CD1c-positive myeloid dendritic cell (primary cell): ENCODE data around the gene ARHGAP20.

ENCODE experiments used
- DNase-seq: peaks from one replicate; pipeline ENCODE4 v3.0.0-alpha.2; 2016; ENCODE audit errors: extremely low spot score

ARHGAP20 gene

GRCh38 chr11:110711776-110712658, at the start of gene ARHGAP20:
ARHGAP20 (minus strand) TSS chr11:110712437; CDS start chr11:110712231, 206 bp downstream.
- DNase-seq = peak; percentile 66

- no peak for DNase-seq
Observed at GRCh38 chr11:110761991-110762390, 49.8 kb upstream of the ARHGAP20 start.

- DNase-seq = no peak
Observed at GRCh38 chr11:110761131-110761530, 48.9 kb upstream of the ARHGAP20 start.

DNA sequence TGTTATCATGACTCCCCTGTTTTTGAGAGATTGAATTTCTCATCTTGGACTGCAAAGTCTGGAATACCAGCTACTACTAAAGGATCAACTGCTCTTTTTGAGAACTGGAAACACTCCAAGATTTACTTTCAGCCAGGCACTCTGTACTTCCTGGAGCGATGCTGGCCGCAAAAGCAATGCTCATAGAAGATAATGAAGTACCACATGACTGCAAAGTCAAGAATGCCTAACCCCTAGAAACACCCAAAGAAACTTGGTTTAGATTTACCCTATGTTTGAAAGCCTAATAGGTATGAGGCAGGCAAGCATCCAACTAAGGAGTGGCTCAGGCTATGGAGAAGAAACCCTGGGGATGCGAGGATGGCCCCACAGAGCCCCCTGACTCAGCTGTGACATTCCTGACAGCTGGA, 47.7 kb upstream of the ARHGAP20 start:
- DNase-seq = no peak

- DNase-seq = no peak
Observed at GRCh38 chr11:110757962-110758755, 45.9 kb upstream of the ARHGAP20 start.

DNA sequence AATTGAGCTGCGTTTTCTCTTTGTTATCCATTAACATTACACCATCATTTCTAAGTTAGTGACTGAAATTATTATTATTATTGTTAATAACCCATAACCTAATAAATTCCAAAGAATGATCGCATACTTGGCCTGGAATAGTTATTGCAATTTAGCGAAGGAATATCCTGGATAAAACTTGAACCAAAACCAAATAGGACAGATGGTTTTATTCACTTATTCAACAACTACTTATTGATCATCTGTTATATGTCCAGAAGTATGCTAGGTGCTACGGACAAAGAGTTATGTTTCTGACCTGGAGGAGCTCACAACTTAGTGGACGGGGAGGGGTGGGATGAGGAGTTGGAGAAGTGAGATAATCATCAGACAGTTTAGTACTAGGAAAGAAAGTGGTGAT, 44.8 kb upstream of the ARHGAP20 start:
- no peak for DNase-seq

GRCh38 chr11:110755941-110756340, 43.7 kb upstream of the ARHGAP20 start:
- no peak for DNase-seq

GRCh38 chr11:110752890-110753289, 40.7 kb upstream of the ARHGAP20 start:
- DNase-seq = no peak

DNA sequence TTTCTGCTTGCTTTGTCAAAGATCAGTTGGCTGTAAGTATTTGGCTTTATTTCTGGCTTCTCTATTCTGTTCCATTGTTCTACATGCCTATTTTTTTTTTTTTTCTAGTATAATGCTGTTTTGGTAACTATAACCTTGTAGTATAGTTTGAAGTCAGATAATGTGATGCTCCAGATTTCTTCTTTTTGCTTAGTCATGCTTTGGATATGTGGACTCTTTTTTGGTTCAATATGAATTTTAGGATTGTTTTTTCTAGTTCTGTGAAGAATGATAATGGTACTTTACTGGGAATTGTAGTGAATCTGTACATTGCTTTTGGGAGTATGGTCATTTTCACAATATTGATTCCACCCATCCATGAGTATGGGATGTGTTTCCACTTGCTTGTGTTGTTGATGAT, 37.9 kb upstream of the ARHGAP20 start:
- no peak for DNase-seq

- no peak for DNase-seq
Observed at GRCh38 chr11:110747531-110747930, 35.3 kb upstream of the ARHGAP20 start.

DNA sequence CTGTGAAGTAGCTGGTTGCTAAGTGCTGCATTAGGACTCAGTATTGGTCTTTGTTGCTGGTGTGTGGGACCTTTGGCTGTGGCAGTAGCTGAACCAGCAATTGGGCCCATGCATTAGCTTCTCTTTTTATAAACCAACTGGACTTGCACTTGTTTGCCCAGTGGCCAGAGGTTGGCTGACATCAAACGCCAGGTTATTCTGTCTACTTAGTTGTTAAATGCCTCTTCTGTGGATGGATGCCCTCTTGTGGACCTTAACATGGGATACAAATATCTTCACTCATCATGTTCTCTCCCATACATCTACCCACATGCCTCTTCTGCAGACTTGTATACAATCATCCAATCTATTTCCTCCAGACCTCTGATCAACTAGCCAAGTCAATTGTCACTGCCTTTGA, 26.4 kb upstream of the ARHGAP20 start:
- DNase-seq = no peak

DNA sequence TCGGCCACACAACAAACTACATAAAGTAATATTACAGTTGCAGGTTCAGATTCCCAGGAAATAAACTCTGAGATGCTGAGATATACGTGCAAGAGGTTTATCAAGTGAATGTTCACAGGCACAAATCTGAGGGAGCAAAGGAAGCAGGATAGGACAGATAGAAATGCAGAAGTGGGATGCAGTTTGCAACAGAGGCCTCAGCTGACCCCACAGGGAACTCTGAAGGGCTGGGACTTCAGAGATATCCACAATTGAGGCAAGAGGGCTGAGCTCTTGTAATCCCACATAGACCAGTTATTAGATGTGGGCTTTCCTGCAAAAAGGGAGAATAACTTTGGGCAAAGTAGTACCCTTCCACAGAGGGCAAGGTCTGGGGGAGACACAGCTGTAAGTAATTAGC, 25.4 kb upstream of the ARHGAP20 start:
- DNase-seq = no peak

GRCh38 chr11:110736171-110736553, 23.9 kb upstream of the ARHGAP20 start:
- DNase-seq = no peak

DNA sequence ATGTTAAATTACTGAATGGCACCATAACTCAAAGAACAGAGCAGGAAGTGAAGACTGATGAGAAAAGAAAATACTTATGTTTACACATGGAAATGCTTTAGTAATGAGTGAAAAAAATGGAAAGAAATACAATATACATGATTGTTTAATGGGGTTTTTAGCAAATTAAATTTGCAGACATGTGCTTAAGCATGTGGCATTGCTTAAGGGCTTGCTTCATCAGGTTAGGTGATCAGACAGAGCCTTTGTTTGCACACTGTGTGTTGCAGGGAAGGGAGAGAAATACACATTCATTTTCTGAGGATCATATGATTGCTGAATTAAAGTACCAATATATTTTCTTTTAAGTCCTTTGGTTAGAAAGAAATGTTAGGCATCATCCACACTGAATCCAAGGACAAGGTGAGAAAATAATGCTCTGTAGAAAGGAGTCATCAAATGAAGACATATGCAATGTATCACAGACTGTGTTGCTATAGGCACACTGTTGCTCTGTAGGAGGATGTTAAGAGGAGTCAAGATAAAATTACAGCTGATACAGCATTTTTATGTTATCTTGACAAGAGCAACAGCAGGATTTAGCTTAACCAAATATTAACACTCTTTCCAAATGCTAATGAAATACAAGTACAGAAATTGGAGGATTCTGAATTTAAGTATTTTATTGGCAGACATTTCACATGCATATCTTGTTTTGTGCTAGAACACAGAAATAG, 23.4 kb upstream of the ARHGAP20 start:
- DNase-seq = no peak

DNA sequence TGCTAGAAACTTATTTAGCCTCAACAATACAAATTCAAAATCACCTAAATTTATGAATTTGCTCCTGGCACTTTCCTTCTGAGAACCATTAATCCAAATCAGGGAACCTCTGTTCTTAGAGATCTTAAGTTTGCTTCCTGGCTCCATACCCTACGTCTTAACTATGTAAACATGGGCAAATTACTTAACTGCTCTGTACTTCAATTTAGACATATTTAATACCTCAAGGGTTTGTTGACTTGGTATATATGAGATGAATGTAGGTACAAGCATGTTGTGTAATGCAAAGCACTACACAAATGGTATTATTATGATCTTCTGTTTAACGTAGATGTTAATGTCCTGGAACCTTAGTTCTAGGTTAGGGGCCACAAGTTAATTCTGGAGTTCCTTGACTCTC, 22.6 kb upstream of the ARHGAP20 start:
- DNase-seq = no peak

- DNase-seq = no peak
Observed at GRCh38 chr11:110730773-110731172, 18.5 kb upstream of the ARHGAP20 start.

GRCh38 chr11:110728883-110729282, 16.6 kb upstream of the ARHGAP20 start:
- no peak for DNase-seq

DNA sequence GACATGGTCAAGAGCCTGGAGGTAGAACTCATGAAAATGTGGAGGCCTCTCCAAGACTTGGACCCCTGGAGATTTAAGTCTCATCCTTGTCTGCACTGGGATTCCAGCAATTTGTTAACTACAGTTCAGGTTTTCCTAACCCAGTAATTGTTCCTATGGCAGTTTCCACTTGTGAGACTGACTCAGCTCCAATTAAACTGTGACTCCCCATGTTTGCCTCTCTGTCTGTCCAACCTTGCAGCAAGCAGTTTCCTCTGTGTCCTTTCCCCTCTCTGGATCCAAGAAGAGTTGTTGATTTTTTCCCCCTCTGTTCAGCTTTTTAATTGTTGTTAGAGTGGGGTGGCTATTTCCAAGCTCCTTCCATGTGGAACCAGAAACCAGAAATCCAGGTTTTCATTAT, 16.2 kb upstream of the ARHGAP20 start:
- DNase-seq = no peak

DNA sequence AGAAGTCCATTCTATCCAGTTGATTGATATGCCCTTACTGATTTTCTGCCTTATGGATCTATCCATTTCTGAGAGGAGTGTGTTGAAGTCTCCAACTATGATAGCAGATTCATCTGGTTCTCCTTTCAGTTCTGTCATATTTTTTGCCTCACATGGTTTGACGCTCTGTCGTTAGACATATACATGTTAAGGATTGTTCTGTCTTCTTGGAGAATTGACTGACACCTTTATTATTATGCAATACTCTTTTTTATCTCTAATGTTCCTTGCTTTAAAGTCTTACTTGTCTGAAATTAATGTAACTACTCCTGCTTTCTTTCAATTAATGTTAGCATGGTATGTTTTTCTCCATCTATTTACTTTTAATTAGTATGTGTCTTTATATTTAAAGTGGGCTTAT, 12.1 kb upstream of the ARHGAP20 start:
- DNase-seq = no peak

- DNase-seq = no peak
Observed at GRCh38 chr11:110720431-110721275, 8.4 kb upstream of the ARHGAP20 start.

- no peak for DNase-seq
Observed at GRCh38 chr11:110716361-110716760, 4.1 kb upstream of the ARHGAP20 start.
